Gastroesophageal sphincter (tissue), 4 donors: Measurements from ENCODE around the gene AFAP1. TPM values are rescaled to one million over a fixed set of nuclear protein-coding genes. Genes with fewer than 3 reads are reported as not detected.

Source experiments
- ATAC-seq: fragments of 150-250 bp; one replicate; pipeline ENCODE4 v1.9.1; 2016; ENCODE audit warnings: mild to moderate bottlenecking, moderate library complexity
- H3K27ac ChIP-seq, 4 donors: fragments of 200-600 bp; sonication (generic) in 3 of 4; 1 replicate in 3 of 4; 2 replicates in 1 of 4; pipeline ENCODE4 v1.5.1; 2016 to 2019
- H3K27me3 ChIP-seq: fragments of 200-600 bp; sonication (generic); one replicate; pipeline ENCODE4 v1.5.1; 2019
- H3K36me3 ChIP-seq, 2 donors: fragments of 200-600 bp; sonication (generic); one replicate each; pipeline ENCODE4 v1.5.1; 2019; ENCODE audit warnings: control low read depth in 1 of 2
- H3K4me1 ChIP-seq, 3 donors: fragments of 200-600 bp; sonication (generic); 1 replicate in 2 of 3; 2 replicates in 1 of 3; pipeline ENCODE4 v1.5.1; 2016 to 2019; ENCODE audit warnings: control low read depth in 2 of 3
- H3K4me3 ChIP-seq, 2 donors: fragments of 200-600 bp; sonication (generic); one replicate each; pipeline ENCODE4 v1.5.1; 2019; ENCODE audit warnings: mild to moderate bottlenecking in 1 of 2, moderate library complexity in 1 of 2
- H3K9me3 ChIP-seq, 3 donors: fragments of 200-600 bp; sonication (generic); one replicate each; pipeline ENCODE4 v1.5.1; 2017 to 2019; ENCODE audit warnings: control low read depth in 2 of 3
- CTCF ChIP-seq, 4 experiments: fragments of 200-600 bp in 2 of 4; fragments of 450-650 bp in 2 of 4; sonication (generic) in 1 of 4; IDR thresholded peaks; one replicate each; pipeline ENCODE4 v1.5.1; 2017 to 2019; ENCODE audit warnings: antibody characterized with exemption in 4 of 4, mild to moderate bottlenecking in 2 of 4, moderate library complexity in 2 of 4
- EP300 ChIP-seq: sonication (generic); formaldehyde crosslinking; IDR thresholded peaks from one replicate; pipeline ENCODE4 v1.6.1; 2017; ENCODE audit warnings: antibody characterized with exemption, mild to moderate bottlenecking
- POLR2A ChIP-seq, 2 donors: fragments of 450-650 bp; IDR thresholded peaks; one replicate each; pipeline ENCODE4 v1.6.1; 2017; ENCODE audit warnings: antibody characterized with exemption in 2 of 2, mild to moderate bottlenecking in 2 of 2, moderate library complexity in 1 of 2
- POLR2AphosphoS5 ChIP-seq: sonication (generic); formaldehyde crosslinking; IDR thresholded peaks from one replicate; pipeline ENCODE4 v1.6.1; 2017; ENCODE audit warnings: antibody characterized with exemption
- WGBS, 2 donors: methylation state at CpG; one replicate each; pipeline ENCODE4 v1.1.5; 2018; ENCODE audit warnings: low coverage in 1 of 2; 5-methylcytosine and 5-hydroxymethylcytosine counted together
- total RNA-seq, 4 donors: library from RNA; depleted of rRNA; stranded (reverse); fragments of >200 nt; gene quantifications; one replicate each; pipeline ENCODE4 v1.1.0, GENCODE V29; 2016

AFAP1 gene
- total RNA-seq, 4 donors from 2014 or later = 32.0 to 79.7 (median 48.1) TPM

GRCh38 chr4:7984286-7984925, 44.7 kb upstream of the AFAP1 start:
- Histone ChIP-seq H3K27me3 (no peaks in the 10 kb centered on the region), H3K9me3 (no peaks in the 10 kb centered on the region), H3K27ac (no peak overlapping the region), H3K4me3 (no peak overlapping the region), H3K4me1 (peaks cover 0 to 12% (median 0%) of the 10 kb centered on the region in 3 donors), H3K36me3 (no peaks in the 10 kb centered on the region)
- no peak for ATAC-seq
- 93% methylated on average over 2 of the region's 31 CpGs; no CpG with 5 or more reads in 1 of the 2 donors for WGBS, 2 donors
- TF ChIP-seq EP300 = no peak
- TF ChIP-seq POLR2A (IDR thresholded peaks at IDR 0.05) = no peak
- TF ChIP-seq CTCF (IDR thresholded peaks at IDR 0.05) = no peak
- no peak for TF ChIP-seq POLR2AphosphoS5

GRCh38 chr4:7983296-7983695, 43.6 kb upstream of the AFAP1 start:
- H3K9me3 ChIP-seq = no peaks in the 10 kb centered on the region
- TF ChIP-seq POLR2A (IDR thresholded peaks at IDR 0.05) = no peak
- TF ChIP-seq CTCF (IDR thresholded peaks at IDR 0.05) = no peak
- TF ChIP-seq EP300 = no peak
- no peak for TF ChIP-seq POLR2AphosphoS5
- H3K4me3 ChIP-seq = no peak overlapping the region
- no peaks in the 10 kb centered on the region for H3K27me3 ChIP-seq
- H3K4me1 ChIP-seq = peaks cover 0 to 23% (median 5%) of the 10 kb centered on the region in 3 donors
- no peak overlapping the region for H3K27ac ChIP-seq
- no peaks in the 10 kb centered on the region for H3K36me3 ChIP-seq
- no peak for ATAC-seq
- WGBS, 2 donors = 99% methylated on average over 11 of the region's 17 CpGs; no CpG with 5 or more reads in 1 of the 2 donors

- TF ChIP-seq POLR2AphosphoS5 = no peak
- TF ChIP-seq EP300 = no peak
- TF ChIP-seq CTCF (IDR thresholded peaks at IDR 0.05) = no peak
- TF ChIP-seq POLR2A (IDR thresholded peaks at IDR 0.05) = no peak
Measured at GRCh38 chr4:7981738-7982394, 42.2 kb upstream of the AFAP1 start.

GRCh38 chr4:7980036-7980435, 40.4 kb upstream of the AFAP1 start:
- WGBS, 2 donors = 83 to 84% methylated on average over 2 of the region's 2 CpGs
- Histone ChIP-seq H3K4me3 (no peak overlapping the region), H3K4me1 (peaks cover 0 to 19% (median 10%) of the 10 kb centered on the region in 3 donors), H3K27ac (no peak overlapping the region), H3K36me3 (no peaks in the 10 kb centered on the region), H3K27me3 (no peaks in the 10 kb centered on the region), H3K9me3 (no peaks in the 10 kb centered on the region)
- no peak for ATAC-seq
- no peak for TF ChIP-seq CTCF (IDR thresholded peaks at IDR 0.05)
- TF ChIP-seq EP300 = no peak
- TF ChIP-seq POLR2A (IDR thresholded peaks at IDR 0.05) = no peak
- no peak for TF ChIP-seq POLR2AphosphoS5

More at GRCh38 chr4:7981738-7982394, 42.2 kb upstream of the AFAP1 start:
- Histone ChIP-seq H3K4me3 (no peak overlapping the region), H3K9me3 (no peaks in the 10 kb centered on the region), H3K36me3 (no peaks in the 10 kb centered on the region), H3K27ac (no peak overlapping the region), H3K27me3 (no peaks in the 10 kb centered on the region), H3K4me1 (peaks cover 0 to 31% (median 10%) of the 10 kb centered on the region in 3 donors)
- 67 to 100% methylated on average over 1 of the region's 8 CpGs for WGBS, 2 donors
- no peak for ATAC-seq

- H3K4me3 ChIP-seq = no peak overlapping the region
- no peak for ATAC-seq
- no peaks in the 10 kb centered on the region for H3K9me3 ChIP-seq
- peaks cover 0 to 19% (median 10%) of the 10 kb centered on the region in 3 donors for H3K4me1 ChIP-seq
- H3K36me3 ChIP-seq = no peaks in the 10 kb centered on the region
- H3K27me3 ChIP-seq = no peaks in the 10 kb centered on the region
- WGBS, 2 donors = 76 to 90% methylated on average over 2 to 4 of the region's 4 CpGs
- TF ChIP-seq CTCF (IDR thresholded peaks at IDR 0.05) (no peak), POLR2A (IDR thresholded peaks at IDR 0.05) (no peak), EP300 (no peak), POLR2AphosphoS5 (no peak)
- no peak overlapping the region for H3K27ac ChIP-seq
Measured at GRCh38 chr4:7979652-7979968, 39.9 kb upstream of the AFAP1 start.
